PC-9 (cell line): ENCODE data around the gene UNC13B. TPM values are rescaled to one million over a fixed set of nuclear protein-coding genes. Genes with fewer than 3 reads are reported as not detected.

Source experiments
- BruUV-seq: library from RNA; stranded (reverse); fragments of 400-500 nt; replicated peaks from 2 replicates; lab custom pipeline; 2021; lab: Mats Ljungman, UMichigan
- CTCF ChIA-PET: fragments of 300-600 bp; sonication (Branson Sonifier 250); formaldehyde crosslinking; loops from one replicate; lab custom pipeline; 2022; ENCODE audit warnings: antibody characterized with exemption; lab: Charles Lee
- POLR2A ChIA-PET: fragments of 300-600 bp; sonication (Branson Sonifier 250); formaldehyde crosslinking; loops from one replicate; lab custom pipeline; 2022; ENCODE audit warnings: antibody characterized with exemption; ENCODE audit not compliant: unreplicated experiment; lab: Charles Lee
- DNase-seq, 2 experiments: peaks; one replicate each; pipeline versions ENCODE4 v3.0.0 to v3.0.0-alpha.2; 2015 to 2022; ENCODE audit warnings: mixed read lengths in 1 of 2
- H2AFZ ChIP-seq: fragments of 200-600 bp; sonication (generic); 2 replicates; pipeline ENCODE4 v1.8.1; 2017; ENCODE audit warnings: antibody characterized with exemption
- H3F3A ChIP-seq: fragments of 200-600 bp; sonication (generic); 2 replicates; pipeline ENCODE4 v1.8.1; 2017; ENCODE audit warnings: antibody characterized with exemption, mild to moderate bottlenecking, low read depth; ENCODE audit not compliant: insufficient read depth
- H3K27ac ChIP-seq: fragments of 200-600 bp; sonication (generic); 2 replicates; pipeline ENCODE4 v1.6.1; 2016; ENCODE audit warnings: mixed run types
- H3K27me3 ChIP-seq: fragments of 200-600 bp; sonication (generic); 2 replicates; pipeline ENCODE4 v1.6.1; 2016; ENCODE audit warnings: low read depth, mixed run types; ENCODE audit not compliant: insufficient read depth
- H3K36me3 ChIP-seq: fragments of 200-600 bp; sonication (generic); 2 replicates; pipeline ENCODE4 v1.6.1; 2016; ENCODE audit warnings: low read depth, mixed run types
- H3K4me1 ChIP-seq: fragments of 200-600 bp; sonication (generic); replicated peaks from 2 replicates; pipeline ENCODE4 v1.6.1; 2016; ENCODE audit warnings: mixed run types; ENCODE audit not compliant: insufficient read depth
- H3K4me2 ChIP-seq: fragments of 200-600 bp; sonication (generic); 2 replicates; pipeline ENCODE4 v1.6.1; 2017; ENCODE audit warnings: mixed run types
- H3K4me3 ChIP-seq: fragments of 200-600 bp; sonication (generic); 2 replicates; pipeline ENCODE4 v1.6.1; 2016; ENCODE audit warnings: mixed run types
- H3K79me2 ChIP-seq: fragments of 200-600 bp; sonication (generic); 2 replicates; pipeline ENCODE4 v1.6.1; 2017; ENCODE audit warnings: low read depth, mixed run types
- H3K9me2 ChIP-seq: fragments of 200-600 bp; sonication (generic); 2 replicates; pipeline ENCODE4 v1.8.1; 2017; ENCODE audit warnings: mild to moderate bottlenecking; ENCODE audit not compliant: insufficient read depth
- H3K9me3 ChIP-seq: fragments of 200-600 bp; sonication (generic); 2 replicates; pipeline ENCODE4 v1.8.1; 2016; ENCODE audit warnings: low read depth; ENCODE audit not compliant: insufficient read depth
- H4K20me1 ChIP-seq: fragments of 200-600 bp; sonication (generic); 2 replicates; pipeline ENCODE4 v1.8.1; 2017; ENCODE audit not compliant: insufficient read depth
- CTCF ChIP-seq: fragments of 200-600 bp; sonication (generic); conservative IDR thresholded peaks from 2 replicates; pipeline ENCODE4 v1.6.1; 2017; ENCODE audit warnings: mixed run types, antibody characterized with exemption, mild to moderate bottlenecking, moderate library complexity
- EZH2 ChIP-seq: fragments of 200-600 bp; sonication (generic); IDR thresholded peaks from 2 replicates; pipeline ENCODE4 v1.8.0; 2017; ENCODE audit warnings: antibody characterized with exemption, low read depth
- intact Hi-C: fragments of 100-400 bp; cut with micrococcal nuclease; formaldehyde crosslinking; loops from one replicate; pipeline ENCODE4 v1.10.0; 2022; ENCODE audit not compliant: unreplicated experiment
- total RNA-seq: library from RNA; stranded (reverse); gene quantifications from 2 replicates; pipeline ENCODE4 v1.2.3, GENCODE V29; 2021

The UNC13B gene
- total RNA-seq, 1 experiment from 2014 or later: not detected

GRCh38 chr9:35348109-35348508 is 186.3 kb downstream of the UNC13B start:
- Histone ChIP-seq H3K79me2 (no peaks in the 10 kb centered on the region), H4K20me1 (no peaks in the 10 kb centered on the region), H3K4me1 (no peaks in the 10 kb centered on the region), H3K9me2 (no peaks in the 10 kb centered on the region), H3K27me3 (no peaks in the 10 kb centered on the region), H3K27ac (no peak overlapping the region), H3K9me3 (no peaks in the 10 kb centered on the region), H3F3A (no peaks in the 10 kb centered on the region), H3K4me2 (no peak overlapping the region), H2AFZ (no peak overlapping the region), H3K36me3 (no peaks in the 10 kb centered on the region), H3K4me3 (no peak overlapping the region)
- intact Hi-C loops: no loop called here
- no TSS peak for BruUV-seq
- POLR2A ChIA-PET: no interaction called here
- TF ChIP-seq EZH2 (no peak), CTCF (no peak)
- CTCF ChIA-PET: no interaction called here
- no peak for DNase-seq

- Histone ChIP-seq H3K79me2 (no peaks in the 10 kb centered on the region), H3K9me2 (no peaks in the 10 kb centered on the region), H3K4me1 (no peaks in the 10 kb centered on the region), H3K9me3 (no peaks in the 10 kb centered on the region), H3F3A (no peaks in the 10 kb centered on the region), H3K27ac (no peak overlapping the region), H2AFZ (no peak overlapping the region), H3K36me3 (no peaks in the 10 kb centered on the region), H4K20me1 (no peaks in the 10 kb centered on the region), H3K4me2 (no peak overlapping the region), H3K4me3 (no peak overlapping the region), H3K27me3 (no peaks in the 10 kb centered on the region)
- intact Hi-C loops: no loop called here
- CTCF ChIA-PET: no interaction called here
- TF ChIP-seq EZH2: no peak
- TF ChIP-seq CTCF: no peak
- BruUV-seq: no TSS peak
- no peak for DNase-seq
- POLR2A ChIA-PET: no interaction called here
These were observed 187.6 kb downstream of the UNC13B start for GRCh38 chr9:35349287-35349990.

- no peak overlapping the region for H2AFZ ChIP-seq
- no peaks in the 10 kb centered on the region for H3K9me3 ChIP-seq
- no peaks in the 10 kb centered on the region for H3K9me2 ChIP-seq
- no peaks in the 10 kb centered on the region for H3F3A ChIP-seq
- intact Hi-C loops: no loop called here
- ChIA-PET POLR2A (no interaction called here), CTCF (no interaction called here)
- no TSS peak for BruUV-seq
- DNase-seq: no peak
- H3K4me1 ChIP-seq: no peaks in the 10 kb centered on the region
- no peak overlapping the region for H3K4me2 ChIP-seq
- H3K36me3 ChIP-seq: no peaks in the 10 kb centered on the region
- no peak overlapping the region for H3K27ac ChIP-seq
- no peak overlapping the region for H3K4me3 ChIP-seq
- no peaks in the 10 kb centered on the region for H3K79me2 ChIP-seq
- H4K20me1 ChIP-seq: no peaks in the 10 kb centered on the region
- no peaks in the 10 kb centered on the region for H3K27me3 ChIP-seq
- TF ChIP-seq CTCF: no peak
- no peak for TF ChIP-seq EZH2
These were observed 188.4 kb downstream of the UNC13B start for GRCh38 chr9:35350212-35350611.
